VCaP (cell line): Measurements from ENCODE around the gene POR.

ENCODE experiments used
- H3K27ac ChIP-seq: fragments of 450-650 bp; 2 replicates; pipeline ENCODE4 v1.5.1; 2017
- CTCF ChIP-seq: fragments of 450-650 bp; conservative IDR thresholded peaks from 2 replicates; pipeline ENCODE4 v1.5.1; 2017; ENCODE audit warnings: mild to moderate bottlenecking, moderate library complexity

Gene POR

GRCh38 chr7:76023002-76023401 lies 108.0 kb downstream of the POR start:
- TF ChIP-seq CTCF: no peak
- H3K27ac ChIP-seq: no peak overlapping the region

DNA sequence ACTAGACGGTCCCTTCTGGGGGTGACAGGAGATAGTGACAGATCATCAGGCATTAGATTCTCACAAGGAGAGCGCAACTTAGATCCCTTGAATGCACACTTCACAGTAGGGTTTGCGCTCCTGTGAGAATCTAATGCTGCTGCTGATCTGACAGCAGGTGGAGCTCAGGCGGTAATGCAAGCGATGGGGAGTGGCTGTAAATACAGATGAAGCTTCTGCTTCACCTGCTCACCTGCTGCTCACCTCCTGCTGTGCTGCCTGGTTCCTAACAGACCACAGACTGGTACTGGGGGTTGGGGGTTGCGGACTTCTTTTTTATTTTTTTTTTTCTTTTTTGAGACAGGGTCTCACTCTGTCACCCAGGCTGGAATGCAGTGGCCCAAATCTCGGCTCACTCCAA lies 114.7 kb downstream of the POR start:
- H3K27ac ChIP-seq: peak overlapping the region; percentile 46
- peak; percentile 55 for TF ChIP-seq CTCF

DNA sequence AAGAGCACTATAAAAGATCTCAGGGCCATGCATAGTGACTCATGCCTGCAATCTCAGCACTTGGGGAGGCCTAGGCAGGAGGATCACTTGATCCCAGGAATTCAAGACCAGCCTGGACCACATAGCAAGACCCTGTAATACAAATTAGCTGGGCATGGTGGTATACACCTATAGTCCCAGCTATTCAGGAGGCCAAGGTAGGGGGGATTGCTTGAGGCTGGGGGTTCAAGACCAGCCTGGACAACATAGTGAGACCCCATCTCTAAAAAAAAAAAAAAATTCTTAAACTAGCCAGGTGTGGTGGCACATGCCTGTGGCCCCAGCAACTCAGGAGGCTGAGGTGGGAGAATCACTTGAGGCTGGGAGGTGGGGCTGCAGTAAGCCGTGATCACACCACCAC lies 117.0 kb downstream of the POR start:
- TF ChIP-seq CTCF: no peak
- H3K27ac ChIP-seq: no peak overlapping the region
